ENCODE data around the gene POLN.
"Not testable (repeated sequence)": the region's sequence is repeated elsewhere in the genome, so short reads cannot be mapped to it uniquely, and the experiment has no call there.

Gene POLN

GRCh38 chr4:2250357-2251072, 8.6 kb upstream of the POLN start:
- no peak for DNase-seq

GRCh38 chr4:2249526-2250356, 7.8 kb upstream of the POLN start:
- no peak for DNase-seq

- no peak for DNase-seq
These were observed 6.9 kb upstream of the POLN start for GRCh38 chr4:2248821-2249261.

- no peak for DNase-seq
These were observed 6.3 kb upstream of the POLN start for GRCh38 chr4:2248044-2248780.

GRCh38 chr4:2247128-2248043, 5.5 kb upstream of the POLN start:
- DNase-seq, result no peak

GRCh38 chr4:2246384-2247127, 4.6 kb upstream of the POLN start:
- DNase-seq, result no peak

GRCh38 chr4:2245787-2246275, 3.9 kb upstream of the POLN start:
- no peak for DNase-seq

- no peak for DNase-seq
These were observed 3.3 kb upstream of the POLN start for GRCh38 chr4:2245057-2245786.

GRCh38 chr4:2243681-2244380, 1.9 kb upstream of the POLN start:
- no peak for DNase-seq

- no peak for DNase-seq
These were observed 918 bp downstream of the POLN start for GRCh38 chr4:2241003-2241402.

- no peak for DNase-seq
These were observed 4.8 kb downstream of the POLN start for GRCh38 chr4:2236944-2237666.

GRCh38 chr4:2231082-2231481, 10.8 kb downstream of the POLN start:
- no peak for DNase-seq

GRCh38 chr4:2226261-2226660, 15.7 kb downstream of the POLN start:
- no peak for DNase-seq

GRCh38 chr4:2222838-2223237, 19.1 kb downstream of the POLN start:
- DNase-seq, result no peak

GRCh38 chr4:2221378-2221777, 20.5 kb downstream of the POLN start:
- DNase-seq, result not testable (repeated sequence)

GRCh38 chr4:2220016-2220630, 21.8 kb downstream of the POLN start:
- DNase-seq, result no peak

- no peak for DNase-seq
These were observed 22.6 kb downstream of the POLN start for GRCh38 chr4:2219233-2219760.

GRCh38 chr4:2218436-2218835, 23.5 kb downstream of the POLN start:
- no peak for DNase-seq

GRCh38 chr4:2217726-2218125, 24.2 kb downstream of the POLN start:
- no peak for DNase-seq

Measured in cortex of kidney (tissue), 1 donor.